ENCODE results near the gene RABGAP1L. TPM values are rescaled to one million over a fixed set of nuclear protein-coding genes. Genes with fewer than 3 reads are reported as not detected.

The RABGAP1L gene
- total RNA-seq, 4 donors from 2014 or later = 38.8 to 54.7 (median 50.5) TPM

DNA sequence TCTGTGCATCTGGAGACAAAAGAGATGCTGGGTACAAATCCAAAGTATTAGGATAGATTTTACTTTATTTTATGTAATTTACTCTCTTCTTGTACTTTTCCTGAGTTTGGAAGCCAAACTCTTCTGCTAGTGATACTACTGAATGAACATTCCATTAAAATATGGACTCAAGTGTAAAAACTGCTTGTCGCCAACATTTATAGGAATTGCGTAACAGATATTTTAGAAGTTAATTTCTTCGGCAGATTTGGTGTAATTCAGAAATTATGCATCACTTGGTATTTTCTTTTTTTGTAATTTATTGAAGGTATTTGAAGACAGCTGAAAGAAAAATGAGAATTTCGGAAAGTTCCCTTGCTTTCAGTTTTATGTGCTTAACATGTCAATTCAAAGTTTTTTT is 137.0 kb downstream of the RABGAP1L start:
- no peak for DNase-seq (ENCODE audit: low spot score in 2 of 2)
- 88 to 92% methylated on average over 4 of the region's 4 CpGs for WGBS, 2 donors
- intact Hi-C loops (cut with DNase I; ENCODE audit: low total_unique reads) = no loop called here
- H3K4me3 ChIP-seq (ENCODE audit: low read depth, poor library complexity, severe bottlenecking) = no peak overlapping the region
- no peak for TF ChIP-seq POLR2A (IDR thresholded peaks at IDR 0.05)
- TF ChIP-seq, protein P1, sequence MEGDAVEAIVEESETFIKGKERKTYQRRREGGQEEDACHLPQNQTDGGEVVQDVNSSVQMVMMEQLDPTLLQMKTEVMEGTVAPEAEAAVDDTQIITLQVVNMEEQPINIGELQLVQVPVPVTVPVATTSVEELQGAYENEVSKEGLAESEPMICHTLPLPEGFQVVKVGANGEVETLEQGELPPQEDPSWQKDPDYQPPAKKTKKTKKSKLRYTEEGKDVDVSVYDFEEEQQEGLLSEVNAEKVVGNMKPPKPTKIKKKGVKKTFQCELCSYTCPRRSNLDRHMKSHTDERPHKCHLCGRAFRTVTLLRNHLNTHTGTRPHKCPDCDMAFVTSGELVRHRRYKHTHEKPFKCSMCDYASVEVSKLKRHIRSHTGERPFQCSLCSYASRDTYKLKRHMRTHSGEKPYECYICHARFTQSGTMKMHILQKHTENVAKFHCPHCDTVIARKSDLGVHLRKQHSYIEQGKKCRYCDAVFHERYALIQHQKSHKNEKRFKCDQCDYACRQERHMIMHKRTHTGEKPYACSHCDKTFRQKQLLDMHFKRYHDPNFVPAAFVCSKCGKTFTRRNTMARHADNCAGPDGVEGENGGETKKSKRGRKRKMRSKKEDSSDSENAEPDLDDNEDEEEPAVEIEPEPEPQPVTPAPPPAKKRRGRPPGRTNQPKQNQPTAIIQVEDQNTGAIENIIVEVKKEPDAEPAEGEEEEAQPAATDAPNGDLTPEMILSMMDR (IDR thresholded peaks at IDR 0.05) = no peak

DNA sequence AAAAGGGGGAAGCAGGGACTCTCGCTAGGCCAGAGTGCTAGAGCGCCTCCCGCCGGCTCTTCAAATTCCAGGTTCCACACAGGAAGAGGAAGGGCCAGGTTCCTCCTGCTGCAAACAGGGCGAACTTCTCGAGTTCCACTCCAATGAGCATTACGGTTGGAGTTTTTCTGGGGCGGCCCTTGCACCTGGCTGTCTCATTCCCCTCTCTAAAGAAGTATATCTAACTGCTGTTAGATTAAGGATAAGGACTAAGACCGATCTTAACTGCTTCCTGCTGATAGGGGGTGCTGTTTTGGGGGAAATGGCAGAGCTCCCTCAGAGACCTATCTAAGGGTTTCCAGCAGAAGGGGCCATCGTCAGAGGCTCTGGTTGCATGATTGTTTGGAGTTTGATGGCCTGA is 138.0 kb downstream of the RABGAP1L start:
- H3K4me3 ChIP-seq (ENCODE audit: low read depth, poor library complexity, severe bottlenecking) = no peak overlapping the region
- TF ChIP-seq, protein P1 (IDR thresholded peaks at IDR 0.05) = no peak
- no peak for TF ChIP-seq POLR2A (IDR thresholded peaks at IDR 0.05)
- intact Hi-C loops (cut with DNase I; ENCODE audit: low total_unique reads) = no loop called here
- no peak for DNase-seq (ENCODE audit: low spot score in 2 of 2)
- 84 to 94% methylated on average over 10 of the region's 10 CpGs for WGBS, 2 donors

DNA sequence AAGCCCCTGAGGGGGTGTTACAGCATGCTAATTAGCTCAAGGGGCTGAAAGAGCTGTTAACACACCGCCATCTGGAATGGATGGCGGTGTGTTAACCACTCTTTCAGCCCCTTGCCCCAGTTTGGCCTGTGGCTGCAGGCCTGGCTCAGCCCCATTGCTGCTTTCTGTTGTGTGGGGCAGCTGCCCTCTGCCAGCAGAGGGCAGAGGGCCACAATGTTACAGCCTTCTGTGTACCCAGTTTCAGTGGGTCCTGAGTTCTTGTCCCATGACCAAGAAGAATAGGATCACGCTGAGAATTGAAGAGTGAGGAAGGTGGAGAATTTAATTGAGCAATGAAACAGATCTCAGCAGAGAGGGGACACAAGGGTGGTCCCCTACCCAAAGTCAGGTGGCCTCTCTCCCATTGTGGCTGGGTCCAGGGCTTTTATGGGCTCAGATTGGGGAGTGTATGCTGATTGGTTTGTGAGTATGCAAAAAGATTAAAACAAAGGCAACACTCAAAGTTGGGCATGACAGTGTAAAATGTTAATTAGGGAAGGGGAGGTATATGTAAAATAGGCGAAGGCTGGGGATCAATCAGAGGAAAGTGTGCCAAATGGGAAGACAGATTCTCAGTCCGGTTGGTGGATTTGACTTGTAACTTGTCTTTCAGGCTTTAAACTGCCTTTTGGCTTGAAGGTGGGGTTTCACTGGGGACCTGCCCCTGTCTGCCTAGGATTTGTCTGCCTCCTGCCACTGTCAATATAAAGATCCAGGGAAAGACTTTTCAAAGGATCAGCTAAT is 142.2 kb downstream of the RABGAP1L start:
- TF ChIP-seq, protein P1 (IDR thresholded peaks at IDR 0.05) = no peak
- TF ChIP-seq POLR2A (IDR thresholded peaks at IDR 0.05) = no peak
- no peak overlapping the region for H3K4me3 ChIP-seq (ENCODE audit: low read depth, poor library complexity, severe bottlenecking)
- no peak for DNase-seq (ENCODE audit: low spot score in 2 of 2)
- WGBS, 2 donors = 92 to 97% methylated on average over 5 of the region's 5 CpGs
- intact Hi-C loops (cut with DNase I; ENCODE audit: low total_unique reads) = no loop called here

DNA sequence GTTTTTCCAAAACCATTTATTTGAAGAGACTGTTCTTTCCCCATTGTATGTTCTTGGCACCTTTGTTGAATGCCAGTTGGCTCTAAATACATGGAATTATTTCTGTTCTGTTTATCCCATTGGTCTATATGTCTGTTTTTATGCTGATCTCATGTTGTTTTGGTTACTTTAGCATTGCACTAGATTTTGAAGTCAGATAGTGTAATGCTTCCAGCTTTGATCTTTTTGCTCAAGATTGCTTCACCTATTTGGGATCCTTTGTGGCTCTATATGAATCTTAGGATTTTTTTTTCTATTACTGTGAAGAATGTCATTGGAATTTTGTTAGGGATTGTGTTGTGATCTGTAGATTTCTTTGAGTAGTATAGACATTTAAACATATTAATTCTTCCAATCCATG is 149.3 kb downstream of the RABGAP1L start:
- H3K4me3 ChIP-seq (ENCODE audit: low read depth, poor library complexity, severe bottlenecking) = no peak overlapping the region
- intact Hi-C loops (cut with DNase I; ENCODE audit: low total_unique reads) = no loop called here
- no peak for TF ChIP-seq POLR2A (IDR thresholded peaks at IDR 0.05)
- TF ChIP-seq, protein P1 (IDR thresholded peaks at IDR 0.05) = no peak
- no peak for DNase-seq (ENCODE audit: low spot score in 2 of 2)

DNA sequence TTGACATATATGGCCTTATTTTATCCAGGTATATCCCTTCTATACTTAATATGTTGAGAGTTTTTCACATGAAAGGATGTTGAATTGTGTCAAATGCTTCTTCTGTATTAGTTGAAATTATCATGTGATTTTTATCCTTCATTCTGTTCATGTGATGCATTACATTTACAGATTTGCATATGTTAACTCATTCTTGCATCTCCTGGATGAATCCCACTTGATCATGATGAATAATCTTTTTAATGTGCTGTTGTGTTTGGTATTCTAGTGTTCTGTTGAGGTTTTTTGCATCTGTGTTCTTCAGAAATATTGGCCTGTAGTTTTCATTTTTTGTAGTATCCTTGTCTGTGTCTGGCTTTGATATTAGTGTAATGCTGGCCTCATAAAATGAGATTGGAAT is 150.2 kb downstream of the RABGAP1L start:
- DNase-seq (ENCODE audit: low spot score in 2 of 2) = no peak
- no peak overlapping the region for H3K4me3 ChIP-seq (ENCODE audit: low read depth, poor library complexity, severe bottlenecking)
- intact Hi-C loops (cut with DNase I; ENCODE audit: low total_unique reads) = no loop called here
- no peak for TF ChIP-seq POLR2A (IDR thresholded peaks at IDR 0.05)
- TF ChIP-seq, protein P1 (IDR thresholded peaks at IDR 0.05) = no peak

DNA sequence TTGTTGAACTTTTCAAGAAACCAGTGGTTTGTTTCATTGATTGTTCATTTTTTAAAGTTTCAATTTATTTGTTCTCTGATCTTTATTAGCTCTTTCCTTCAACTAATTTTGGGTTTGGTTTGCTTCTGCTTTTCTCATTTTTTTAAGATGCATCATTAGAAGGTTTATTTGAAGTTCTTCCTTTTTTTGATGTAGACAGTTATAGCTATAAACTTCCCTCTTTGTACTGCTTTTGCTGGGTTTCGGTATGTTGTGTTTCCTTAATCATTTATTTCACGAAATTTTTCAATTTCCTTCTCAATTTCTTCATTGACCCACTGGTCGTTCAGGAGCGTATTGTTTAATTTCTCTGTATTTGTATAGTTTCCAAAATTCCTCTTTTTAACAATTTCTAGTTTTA is 155.1 kb downstream of the RABGAP1L start:
- no peak for DNase-seq (ENCODE audit: low spot score in 2 of 2)
- intact Hi-C loops (cut with DNase I; ENCODE audit: low total_unique reads) = no loop called here
- no peak overlapping the region for H3K4me3 ChIP-seq (ENCODE audit: low read depth, poor library complexity, severe bottlenecking)
- WGBS, 2 donors = 91% methylated on average over 4 of the region's 4 CpGs
- TF ChIP-seq POLR2A (IDR thresholded peaks at IDR 0.05) = no peak
- TF ChIP-seq, protein P1 (IDR thresholded peaks at IDR 0.05) = no peak

Data from lower leg skin (tissue), 4 donors.